HCT116 (cell line): ENCODE measurements around the gene CENPB.

Source experiments
- CTCF ChIP-seq, 3 experiments: fragments of 200-600 bp in 1 of 3; sonication (generic) in 1 of 3; IDR thresholded peaks in 2 of 3; conservative IDR thresholded peaks in 1 of 3; 2 replicates each; pipeline ENCODE4 v1.5.1; 2012 to 2017; ENCODE audit warnings: low read depth in 2 of 3, low read length in 2 of 3, antibody characterized with exemption in 1 of 3, borderline replicate concordance in 1 of 3, control low read depth in 1 of 3, mild to moderate bottlenecking in 1 of 3, mixed read lengths in 1 of 3, mixed run types in 1 of 3, moderate library complexity in 1 of 3; ENCODE audit not compliant: insufficient read depth in 1 of 3
- SRF ChIP-seq: IDR thresholded peaks from 2 replicates; pipeline ENCODE4 v1.6.1; 2012; ENCODE audit warnings: low read depth
- TF ChIP-seq, protein P1 (sequence below): IDR thresholded peaks from 2 replicates; pipeline ENCODE4 v1.6.1; 2012

DNA sequence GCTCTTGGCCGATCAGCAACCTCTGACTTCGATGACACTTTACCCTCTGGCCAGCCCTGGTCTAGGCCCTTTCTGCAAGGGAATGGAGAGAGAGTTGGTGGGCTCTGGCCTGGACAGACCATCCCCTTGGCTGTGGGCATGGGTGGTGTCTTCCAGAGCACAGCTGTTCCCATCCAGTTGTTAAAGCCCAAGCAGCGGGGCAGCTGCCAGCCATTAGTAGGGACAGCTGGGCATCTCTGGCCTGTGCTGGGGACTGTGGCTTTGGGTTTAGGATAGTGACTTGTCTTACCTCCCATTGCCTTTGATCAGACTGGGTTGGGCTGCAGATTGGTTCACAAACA lies 12.3 kb upstream of the CENPB start:
- TF ChIP-seq, protein P1, sequence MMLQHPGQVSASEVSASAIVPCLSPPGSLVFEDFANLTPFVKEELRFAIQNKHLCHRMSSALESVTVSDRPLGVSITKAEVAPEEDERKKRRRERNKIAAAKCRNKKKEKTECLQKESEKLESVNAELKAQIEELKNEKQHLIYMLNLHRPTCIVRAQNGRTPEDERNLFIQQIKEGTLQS = no peak
- TF ChIP-seq CTCF (IDR thresholded peaks at IDR 0.05 in 2 of 3, conservative IDR thresholded peaks at IDR 0.05 in 1 of 3; ENCODE audit: borderline replicate concordance in 1 of 3, insufficient read depth in 1 of 3, low read depth in 2 of 3, low read length in 2 of 3) (no peak), SRF (no peak)
